GM12878 (cell line): Measurements from ENCODE around the gene JAKMIP1. TPM values are rescaled to one million over a fixed set of nuclear protein-coding genes. Genes with fewer than 3 reads are reported as not detected.

Experiments
- ATAC-seq: fragments of 200-7000 bp; cut with Tn5 transposase; 3 replicates; pipeline ENCODE4 v1.9.1; 2020; ENCODE audit warnings: mild to moderate bottlenecking, moderate library complexity
- BruUV-seq: library from RNA; stranded (reverse); fragments of 400-500 nt; replicated peaks from 2 replicates; lab custom pipeline; 2021; lab: Mats Ljungman, UMichigan
- CTCF ChIA-PET: fragments of 300-600 bp; sonication (Branson Sonifier 250); formaldehyde crosslinking; extraction: SDS; loops from one replicate; lab custom pipeline; 2021; ENCODE audit warnings: inconsistent platforms; lab: Yijun Ruan, JAX
- POLR2A ChIA-PET: fragments of 350-600 bp; formaldehyde crosslinking; extraction: SDS; loops from one replicate; lab custom pipeline; 2021; ENCODE audit warnings: inconsistent platforms; lab: Charles Lee
- RAD21 ChIA-PET: fragments of 300-600 bp; sonication (Branson Sonifier 250); formaldehyde crosslinking; loops from one replicate; lab custom pipeline; 2023; ENCODE audit warnings: antibody characterized with exemption; ENCODE audit not compliant: unreplicated experiment; lab: Charles Lee
- SMC1A ChIA-PET: fragments of 300-600 bp; sonication (Branson Sonifier 250); formaldehyde crosslinking; loops from one replicate; lab custom pipeline; 2023; ENCODE audit not compliant: unreplicated experiment, uncharacterized antibody; lab: Charles Lee
- DNase-seq: peaks from one replicate; pipeline ENCODE4 v3.0.0-alpha.2; 2011; ENCODE audit warnings: low read depth, low spot score
- FAIRE-seq: peaks from 3 replicates; lab custom pipeline; 2011; peaks lifted over from hg19 to GRCh38; lab: Jason Lieb, UNC
- H2AFZ ChIP-seq: 2 replicates; pipeline ENCODE4 v1.6.0; 2011; ENCODE audit warnings: low read depth, low read length, control low read depth; ENCODE audit not compliant: control insufficient read depth
- H3K27ac ChIP-seq: 2 replicates; pipeline ENCODE4 v1.5.1; 2011; ENCODE audit warnings: control low read depth; ENCODE audit not compliant: control insufficient read depth, insufficient read depth
- H3K27me3 ChIP-seq, 2 experiments: replicated peaks in 1 of 2; 2 replicates each; pipeline versions ENCODE4 v1.6.0 to v1.6.1; 2011; ENCODE audit warnings: low read length in 1 of 2; ENCODE audit not compliant: control insufficient read depth in 2 of 2, insufficient read depth in 2 of 2
- H3K36me3 ChIP-seq, 2 experiments: 2 replicates each; pipeline ENCODE4 v1.5.1; 2011; ENCODE audit warnings: low read length in 1 of 2; ENCODE audit not compliant: control insufficient read depth in 2 of 2, insufficient read depth in 2 of 2
- H3K4me1 ChIP-seq: 2 replicates; pipeline ENCODE4 v1.6.1; 2011; ENCODE audit warnings: mild to moderate bottlenecking, low read length, moderate library complexity, mixed read lengths; ENCODE audit not compliant: control insufficient read depth, insufficient read depth
- H3K4me2 ChIP-seq: 2 replicates; pipeline ENCODE4 v1.6.0; 2011; ENCODE audit warnings: control low read depth; ENCODE audit not compliant: control insufficient read depth, insufficient read depth
- H3K4me3 ChIP-seq: fragments of 200-600 bp; sonication (generic); 2 replicates; pipeline ENCODE4 v1.5.1; 2016
- H3K79me2 ChIP-seq: 2 replicates; pipeline ENCODE4 v1.6.0; 2011; ENCODE audit warnings: low read length; ENCODE audit not compliant: control insufficient read depth, insufficient read depth
- H3K9ac ChIP-seq: 2 replicates; pipeline ENCODE4 v1.8.0; 2011; ENCODE audit warnings: low read length, control low read depth, mixed read lengths; ENCODE audit not compliant: control insufficient read depth, insufficient read depth
- H3K9me3 ChIP-seq: replicated peaks from 3 replicates; pipeline ENCODE4 v1.5.1; 2011; ENCODE audit warnings: mild to moderate bottlenecking, low read length; ENCODE audit not compliant: control insufficient read depth, insufficient read depth
- H4K20me1 ChIP-seq: 2 replicates; pipeline ENCODE4 v1.6.0; 2011; ENCODE audit not compliant: control insufficient read depth, insufficient read depth
- BACH1 ChIP-seq: fragments of 450-650 bp; IDR thresholded peaks from 2 replicates; pipeline ENCODE4 v1.6.1; 2017; ENCODE audit warnings: mild to moderate bottlenecking, borderline replicate concordance
- HCFC1 ChIP-seq: fragments of 150-350 bp; IDR thresholded peaks from 2 replicates; pipeline ENCODE4 v1.6.1; 2014; ENCODE audit warnings: low read length
- JUND ChIP-seq: IDR thresholded peaks from 2 replicates; pipeline ENCODE4 v1.6.1; 2012; ENCODE audit warnings: low read depth, mild to moderate bottlenecking, low read length, improper control_type of control experiment, moderate library complexity
- SMAD1 ChIP-seq: fragments of 450-650 bp; IDR thresholded peaks from 2 replicates; pipeline ENCODE4 v1.6.1; 2018; ENCODE audit warnings: mild to moderate bottlenecking, low read depth; ENCODE audit not compliant: partially characterized antibody
- SRF ChIP-seq, 2 experiments: IDR thresholded peaks; 2 replicates each; pipeline ENCODE4 v1.6.1; 2011; ENCODE audit warnings: low read depth in 2 of 2, low read length in 2 of 2, mild to moderate bottlenecking in 1 of 2, moderate library complexity in 1 of 2
- WGBS: methylation state at CpG from one replicate; pipeline ENCODE4 v1.1.6; 2016; ENCODE audit warnings: low lambda C conversion rate; ENCODE audit not compliant: insufficient replicate concordance, insufficient coverage; ENCODE audit errors: missing lambda C conversion rate; 5-methylcytosine and 5-hydroxymethylcytosine counted together
- in situ Hi-C: fragments of 300-500 bp; cut with MboI; formaldehyde crosslinking; loops from 9 replicates; pipeline ENCODE4 v1.14.3; 2018; ENCODE audit warnings: mixed read lengths
- intact Hi-C: fragments of 100-400 bp; cut with micrococcal nuclease; formaldehyde crosslinking; loops from one replicate; pipeline ENCODE4 v1.14.2; 2022; ENCODE audit not compliant: unreplicated experiment
- polyA plus RNA-seq, 11 experiments: library from polyadenylated mRNA; depleted of rRNA in 4 of 11; unstranded in 6 of 11; stranded (reverse) in 5 of 11; fragments of >200 nt; fragmentation: Nextera tagmentation in 4 of 11; fragmentation: Illumina TruSeq in 1 of 11; extraction: Ambion mirVana in 4 of 11; extraction: Trizol in 1 of 11; gene quantifications; 1 replicate in 1 of 11; 2 replicates in 10 of 11; pipeline versions ENCODE4 v1.2.1 to v1.2.3, GENCODE V29; 2011 to 2016; ENCODE audit warnings: inconsistent platforms in 2 of 11, missing spikeins in 2 of 11, low read depth in 1 of 11
- total RNA-seq, 4 experiments: library from RNA; depleted of rRNA in 3 of 4; stranded (reverse); fragments of >200 nt in 3 of 4; fragmentation: Illumina TruSeq in 1 of 4; extraction: Trizol in 1 of 4; gene quantifications; 2 replicates each; pipeline versions ENCODE4 v1.2.1 to v1.2.3, GENCODE V29; 2013 to 2021

JAKMIP1 gene
- total and polyA plus RNA-seq, 10 of the 15 experiments (the other 5 are each of a cell fraction or from before 2014, with no cell fraction given) = 0.52 to 16.7 (median 12.3) TPM

GRCh38 chr4:6137027-6137746, 63.2 kb downstream of the JAKMIP1 start:
- H3K36me3 ChIP-seq = peaks cover 0 to 2% of the 10 kb centered on the region in 2 experiments; a peak in 2 of 4 replicates
- no peak overlapping the region for H3K4me2 ChIP-seq
- H3K79me2 ChIP-seq = no peaks in the 10 kb centered on the region
- ChIA-PET CTCF (interaction anchor here (0.7 to 2.1 kb wide), 3 partner anchors 54 to 192 kb away, joined by 3 to 14 read pairs (median 4); no protein-coding TSS in a partner anchor), RAD21 (interaction anchor here (0.9 to 2.0 kb wide), 3 partner anchors 43 to 190 kb away, joined by 3 to 7 read pairs (median 5); no protein-coding TSS in a partner anchor), SMC1A (interaction anchor here (1.0 to 1.9 kb wide), 3 partner anchors 14 to 113 kb away, joined by 3 to 13 read pairs (median 5); no protein-coding TSS in a partner anchor), POLR2A (interaction anchor here (0.7 kb wide), 1 partner anchor 44 kb away, joined by 3 read pairs; no protein-coding TSS in a partner anchor)
- H3K4me1 ChIP-seq = peaks cover 7% of the 10 kb centered on the region; the same call in 1 of the 2 replicates
- H3K27ac ChIP-seq = no peak overlapping the region
- intact Hi-C loops (no loop called here), in situ Hi-C loops (no loop called here)
- no peak for FAIRE-seq
- no peaks in the 10 kb centered on the region for H4K20me1 ChIP-seq
- H3K4me3 ChIP-seq = no peak overlapping the region
- no peak overlapping the region for H3K9ac ChIP-seq
- H3K27me3 ChIP-seq = no peaks in the 10 kb centered on the region
- H3K9me3 ChIP-seq = no peaks in the 10 kb centered on the region
- TF ChIP-seq BACH1 = no peak
- no peak for TF ChIP-seq JUND
- TF ChIP-seq HCFC1 = no peak
- no peak for TF ChIP-seq SMAD1
- no peak for TF ChIP-seq SRF (IDR thresholded peaks at IDR 0.05; ENCODE audit: low read depth in 2 of 2, low read length in 2 of 2)
- no peak for DNase-seq
- H2AFZ ChIP-seq = no peak overlapping the region
- BruUV-seq = no TSS peak
- WGBS = 76% methylated on average over 22 of the region's 22 CpGs
- no peak for ATAC-seq
